NCI-H187 (cell line): ENCODE measurements around the gene SESN1.

Experiments
- DNase-seq, 2 experiments: peaks; one replicate each; lab custom pipeline; 2025; lab: John Stamatoyannopoulos, UW

Gene SESN1

DNA sequence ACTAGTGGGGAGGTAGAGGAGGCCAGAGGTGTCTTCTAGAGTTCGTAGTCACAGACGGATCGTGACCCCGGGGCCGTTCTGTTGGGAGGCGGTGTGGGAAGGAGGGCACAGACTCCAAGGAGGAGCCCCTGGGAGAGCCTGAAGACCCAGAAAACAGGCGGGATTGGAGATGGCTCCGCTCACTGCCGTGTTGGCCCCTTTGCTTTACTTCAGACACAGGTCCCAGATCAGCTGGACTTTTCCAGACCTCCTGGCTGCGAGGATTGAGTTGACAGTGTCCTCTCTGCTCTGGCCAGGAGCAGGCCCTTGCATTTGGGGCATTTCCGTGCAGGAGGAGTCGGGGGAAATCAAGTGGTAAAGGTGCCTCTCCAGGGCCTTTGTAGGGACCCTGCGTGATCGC is 133.6 kb downstream of the SESN1 start:
- DNase-seq = no peak

DNA sequence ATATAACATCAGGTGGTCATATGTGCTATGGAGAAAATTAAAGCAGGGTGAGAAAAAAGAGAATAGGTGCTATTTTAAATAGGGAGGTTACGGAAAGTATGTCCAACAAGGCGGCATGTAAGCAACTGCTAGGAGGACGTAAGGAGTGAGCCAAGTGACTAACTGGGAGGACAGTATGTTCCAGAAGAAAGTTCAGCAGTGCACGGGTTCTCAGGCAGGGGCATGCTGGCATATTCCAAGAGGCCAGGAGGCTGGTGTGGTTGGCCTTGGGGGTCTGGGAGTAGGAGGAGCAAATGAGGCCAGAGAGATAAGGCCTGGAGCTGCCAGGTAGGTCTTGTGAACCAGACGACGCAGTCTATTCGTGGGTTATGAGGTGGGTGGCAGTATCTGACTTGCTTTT is 134.0 kb downstream of the SESN1 start:
- DNase-seq = no peak

DNA sequence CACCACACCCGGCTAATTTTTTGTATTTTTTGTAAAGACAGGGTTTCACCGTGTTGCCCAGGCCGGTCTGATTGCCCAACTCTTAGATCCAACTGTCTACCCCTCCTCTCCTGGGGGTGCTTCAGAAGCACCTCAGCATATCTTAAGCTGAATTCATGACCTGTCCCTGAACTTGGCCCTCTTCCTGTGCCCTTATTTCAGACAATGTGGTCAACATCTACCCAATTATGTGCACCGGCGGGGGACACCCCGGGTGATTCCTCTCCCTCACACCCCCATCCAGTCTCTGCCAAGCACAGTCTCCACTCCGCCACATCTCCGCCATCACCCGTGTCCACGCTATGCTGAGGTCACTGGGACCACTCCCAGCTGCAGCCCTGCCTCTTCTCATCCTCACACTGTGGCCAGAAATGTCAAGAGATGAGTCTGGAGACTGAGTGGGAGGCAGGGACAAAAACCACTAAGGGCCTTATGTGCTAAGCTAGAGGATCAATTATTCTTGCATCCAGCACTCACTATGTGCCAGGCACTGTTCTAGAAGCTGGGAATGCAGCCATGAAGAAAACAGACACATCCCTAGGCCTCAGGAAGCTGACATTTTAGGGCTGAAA is 134.6 kb downstream of the SESN1 start:
- no peak for DNase-seq

DNA sequence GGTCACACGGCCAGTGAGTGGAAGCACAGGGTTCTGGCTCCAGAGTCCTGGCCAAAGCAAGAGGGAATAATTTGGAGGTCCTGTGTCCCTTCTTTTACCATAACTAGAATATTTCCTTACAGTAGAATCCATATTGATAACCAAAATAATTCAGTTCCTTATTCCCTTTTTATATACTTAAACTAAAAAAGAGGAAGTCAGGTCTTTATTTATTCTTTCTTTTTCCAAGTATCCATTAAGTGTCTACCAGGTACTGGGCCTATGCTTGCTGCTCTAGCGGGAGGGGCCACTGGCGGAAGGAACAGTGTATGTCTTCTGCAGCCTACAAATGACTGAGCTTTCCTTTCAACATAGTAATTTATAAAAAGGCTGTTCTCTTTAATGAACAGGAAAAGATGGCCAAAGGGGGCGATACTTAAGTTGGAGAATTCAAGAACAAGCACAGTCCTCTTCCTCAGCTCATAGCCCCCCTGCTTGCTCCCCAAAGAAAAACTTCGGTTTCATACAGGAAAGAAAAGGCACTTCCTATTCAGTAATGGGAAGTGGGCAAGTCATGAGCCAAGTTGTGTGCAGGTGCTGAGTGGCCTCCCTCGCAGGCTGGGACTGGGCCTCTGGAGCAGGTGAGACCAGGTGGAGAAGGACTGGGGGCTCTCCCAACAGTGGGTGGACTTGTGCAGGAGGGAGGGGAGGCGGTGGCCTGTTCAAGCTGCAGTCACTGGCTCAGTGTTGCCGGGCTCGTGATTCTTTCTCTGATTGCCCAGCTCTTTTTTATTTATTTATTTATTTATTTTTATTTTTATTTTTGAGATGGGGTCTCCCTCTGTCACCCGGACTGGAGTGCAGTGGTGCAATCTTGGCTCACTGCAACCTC is 135.5 kb downstream of the SESN1 start:
- no peak for DNase-seq

DNA sequence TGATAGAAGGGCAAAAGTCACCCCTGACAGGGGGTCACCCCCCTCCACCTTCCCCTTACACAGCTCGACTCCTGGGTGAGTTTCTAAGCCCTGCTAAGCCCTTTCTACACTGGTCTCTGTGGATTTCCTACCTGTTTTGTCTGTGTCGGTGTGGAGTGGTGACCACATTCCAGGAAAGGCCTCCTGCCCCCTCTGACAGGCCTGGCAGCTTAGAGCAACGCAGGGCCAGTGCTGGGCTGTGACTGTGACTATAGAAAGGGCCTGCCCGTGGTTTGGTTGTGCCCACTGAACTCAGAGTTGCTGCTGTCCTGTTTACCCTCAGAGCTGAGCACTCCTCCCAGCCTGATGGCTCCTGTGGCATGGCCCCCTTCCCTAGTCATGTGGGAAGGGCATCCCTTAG is 137.4 kb downstream of the SESN1 start:
- no peak for DNase-seq

DNA sequence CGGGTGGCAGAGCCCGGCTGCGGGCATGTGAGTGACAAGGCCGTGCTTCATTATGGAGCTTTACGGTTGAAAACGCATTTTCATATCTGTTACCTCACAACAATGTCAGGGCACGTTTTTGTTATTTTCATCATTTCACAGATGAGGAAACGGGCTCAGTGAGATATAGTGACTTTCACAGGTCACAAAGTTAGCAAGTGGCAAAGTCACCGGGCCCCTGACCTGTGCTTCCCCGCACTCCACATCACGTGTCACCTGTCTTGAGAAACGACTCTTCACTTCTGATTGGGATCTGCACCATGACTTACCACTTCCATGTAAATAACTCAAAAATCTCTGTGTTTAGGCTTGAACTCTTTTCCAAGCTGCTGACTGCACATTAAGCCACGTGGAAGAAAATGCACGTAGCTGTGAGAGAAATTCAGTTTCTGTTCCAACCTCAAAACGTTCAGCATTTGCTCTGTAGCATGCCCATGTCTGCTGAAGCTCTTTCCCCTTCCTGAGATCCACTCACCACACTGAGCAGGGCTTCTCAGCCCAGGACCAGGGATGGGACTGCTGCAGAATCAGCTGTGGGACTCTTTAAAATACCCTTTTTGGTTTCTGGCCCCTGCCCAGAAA is 139.2 kb downstream of the SESN1 start:
- DNase-seq = no peak

DNA sequence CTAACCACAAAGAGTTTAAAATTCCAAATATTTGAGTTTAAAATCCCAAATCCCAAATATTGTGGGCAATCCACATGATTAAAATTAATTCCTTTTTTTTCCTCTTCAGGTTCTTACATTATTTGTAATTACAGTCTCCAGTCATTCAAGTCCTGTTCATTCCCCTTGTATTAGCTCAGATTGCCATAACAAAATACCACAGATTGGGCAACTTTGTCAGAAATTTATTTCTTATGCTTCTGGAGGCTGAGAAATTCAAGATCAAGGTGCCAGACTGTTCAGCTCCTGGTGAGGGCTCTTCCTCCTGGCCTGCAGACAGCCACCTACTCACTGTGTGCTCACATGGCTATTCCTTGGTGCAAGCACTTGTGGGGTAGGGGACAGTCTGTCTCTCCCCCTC is 141.0 kb downstream of the SESN1 start:
- no peak for DNase-seq

DNA sequence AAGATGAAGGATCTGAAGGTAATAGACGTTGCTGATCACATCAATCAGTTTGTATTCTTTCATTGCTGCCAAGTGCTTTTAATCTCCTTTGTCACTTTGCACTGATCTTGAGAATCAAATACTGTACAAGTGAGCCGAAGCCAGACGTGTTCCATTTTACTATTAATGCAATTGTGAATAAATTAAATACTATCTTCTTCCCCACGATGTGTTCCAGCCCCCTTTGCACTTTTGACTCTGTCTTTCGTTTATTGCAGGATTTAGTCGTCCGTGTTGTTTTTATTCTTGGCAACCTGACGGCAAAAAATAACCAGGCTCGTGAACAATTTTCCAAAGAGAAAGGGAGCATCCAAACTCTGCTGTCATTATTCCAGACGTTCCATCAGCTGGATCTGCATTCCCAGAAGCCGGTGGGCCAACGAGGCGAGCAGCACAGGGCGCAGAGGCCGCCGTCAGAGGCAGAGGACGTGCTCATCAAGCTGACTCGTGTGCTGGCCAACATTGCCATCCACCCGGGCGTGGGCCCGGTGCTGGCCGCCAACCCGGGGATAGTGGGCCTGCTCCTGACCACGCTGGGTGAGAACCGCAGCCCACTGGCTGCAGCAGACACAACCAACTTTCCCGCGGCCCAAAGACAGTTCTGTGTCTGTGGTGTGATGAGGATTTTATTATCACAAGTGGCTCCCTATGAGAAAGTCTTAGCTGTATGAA is 141.7 kb downstream of the SESN1 start:
- DNase-seq = no peak

DNA sequence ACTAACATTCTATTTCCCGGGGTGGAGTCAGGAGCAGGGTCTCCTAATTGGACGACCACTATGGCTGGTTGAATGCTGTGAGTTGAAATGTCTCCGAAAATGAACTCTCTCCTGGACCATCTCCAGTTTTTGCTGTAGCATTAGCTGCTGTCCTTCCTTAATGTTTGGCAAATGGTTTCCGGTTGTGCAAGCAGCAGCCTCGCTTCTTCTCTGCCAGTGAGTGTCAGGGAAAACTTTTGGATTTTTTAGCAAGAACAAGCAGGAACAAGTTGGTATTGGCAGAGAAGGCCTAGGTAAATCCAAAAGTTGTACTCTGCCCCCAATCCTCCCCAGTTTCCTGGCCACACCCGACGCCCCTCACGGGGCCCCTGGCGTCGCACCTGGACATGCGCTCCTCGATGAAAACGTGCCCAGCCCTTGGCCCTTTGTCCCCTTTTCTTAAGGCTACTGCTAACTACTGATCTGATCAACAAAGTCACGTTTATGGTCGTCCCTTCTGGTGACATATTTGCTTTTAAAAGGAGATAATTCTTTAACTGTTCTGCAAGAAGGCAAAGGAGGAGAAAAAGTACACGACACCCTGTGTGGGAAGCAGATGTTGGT is 143.2 kb downstream of the SESN1 start:
- no peak for DNase-seq

DNA sequence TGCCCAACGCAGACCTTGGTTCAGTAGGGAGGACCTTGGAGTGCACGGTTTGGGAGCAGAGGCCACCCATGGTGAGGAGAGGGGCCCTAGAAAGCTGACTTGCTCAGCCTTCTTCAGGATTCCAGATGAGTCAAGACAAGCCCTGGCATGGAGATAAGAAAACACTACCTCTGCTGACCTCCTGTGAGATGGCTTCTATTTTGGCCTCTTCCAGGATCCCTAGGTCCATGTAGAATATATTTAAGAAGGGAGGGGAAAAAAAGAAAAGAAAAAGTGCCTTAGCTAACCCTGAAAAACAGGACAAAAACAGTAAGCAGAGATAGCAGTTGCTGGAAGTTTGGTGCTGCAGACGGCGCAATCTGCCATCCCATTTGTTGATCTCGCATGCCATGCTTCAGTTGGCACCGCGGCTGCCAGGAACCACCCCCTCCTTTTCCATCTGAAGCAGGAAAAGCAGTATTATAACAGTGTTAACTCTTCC is 146.4 kb downstream of the SESN1 start:
- no peak for DNase-seq

DNA sequence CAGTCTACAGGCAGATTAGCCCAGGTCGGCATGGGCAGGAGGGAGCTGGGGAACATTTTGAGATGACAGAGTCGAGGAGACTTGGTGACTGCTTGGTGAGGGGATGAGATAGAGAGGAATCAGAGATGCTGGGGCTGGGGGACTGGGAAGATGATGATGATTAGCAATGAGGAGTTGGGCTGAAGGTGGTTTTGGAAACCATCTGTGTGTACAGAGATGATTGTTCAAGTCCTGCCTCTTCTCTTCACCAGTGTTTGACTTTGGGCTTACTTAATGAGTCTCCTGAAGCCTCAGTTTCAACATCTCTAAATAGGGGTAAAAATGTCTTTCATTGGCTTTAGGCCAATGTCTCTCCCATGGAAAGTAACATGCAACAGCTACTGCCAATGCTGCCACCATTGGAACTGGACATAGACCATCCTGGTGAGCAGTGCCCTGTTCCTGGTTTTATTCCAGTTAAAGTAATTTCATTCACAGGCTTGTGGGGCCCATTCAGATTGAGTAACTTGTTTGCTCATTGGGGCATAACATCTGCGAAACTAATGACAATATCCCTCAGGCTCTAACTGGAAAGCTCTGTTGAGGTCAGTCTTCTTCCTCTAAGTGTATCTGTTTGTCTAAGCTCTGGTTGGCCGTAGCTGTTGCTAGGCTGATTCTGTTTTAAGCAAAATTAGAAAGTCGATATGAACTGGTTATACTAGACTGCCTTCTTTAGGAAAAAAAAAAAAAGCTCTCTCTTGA is 147.4 kb downstream of the SESN1 start:
- no peak for DNase-seq

DNA sequence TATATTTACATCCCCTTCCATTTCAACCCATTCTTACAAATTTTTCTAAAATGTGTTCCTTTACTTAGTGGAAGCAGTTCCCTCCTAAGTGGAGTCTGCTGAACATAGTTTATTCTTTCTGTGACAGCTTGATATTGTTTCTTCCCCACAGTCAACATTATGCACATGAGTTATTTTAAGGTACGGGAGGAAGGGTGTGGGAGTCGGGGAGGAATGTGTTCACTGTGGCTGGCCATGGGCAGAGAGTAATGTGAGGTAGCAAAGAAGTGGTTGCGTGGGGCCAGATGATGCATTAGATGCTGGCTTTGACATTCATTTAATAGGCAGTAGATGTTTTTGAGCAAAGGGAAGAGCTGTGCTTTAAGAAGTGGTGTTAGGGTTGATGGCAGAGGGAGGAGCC is 148.0 kb downstream of the SESN1 start:
- no peak for DNase-seq

DNA sequence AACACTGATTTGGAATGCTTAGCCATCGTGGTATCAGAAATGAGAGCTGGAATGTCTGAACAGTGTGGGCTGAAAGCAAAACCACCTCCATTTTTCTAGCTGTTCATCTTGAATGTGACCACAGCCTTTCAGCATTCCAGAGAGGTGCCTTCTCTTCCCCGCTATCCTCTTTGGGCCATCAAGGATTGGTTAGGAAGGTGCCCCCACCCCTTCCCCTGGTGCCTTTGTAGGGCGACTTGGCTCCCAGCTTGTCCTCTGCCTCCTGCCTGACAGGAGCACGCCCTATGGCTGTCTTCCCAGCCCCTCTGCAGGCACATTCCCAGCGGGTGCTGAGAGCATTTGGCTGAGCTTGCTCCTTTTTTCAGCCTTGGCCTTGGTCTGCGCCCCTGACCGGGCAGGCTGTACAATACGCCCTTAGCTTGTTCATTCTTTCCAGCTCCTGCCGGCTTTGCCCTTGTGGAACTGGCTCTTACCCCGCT is 148.9 kb downstream of the SESN1 start:
- no peak for DNase-seq

DNA sequence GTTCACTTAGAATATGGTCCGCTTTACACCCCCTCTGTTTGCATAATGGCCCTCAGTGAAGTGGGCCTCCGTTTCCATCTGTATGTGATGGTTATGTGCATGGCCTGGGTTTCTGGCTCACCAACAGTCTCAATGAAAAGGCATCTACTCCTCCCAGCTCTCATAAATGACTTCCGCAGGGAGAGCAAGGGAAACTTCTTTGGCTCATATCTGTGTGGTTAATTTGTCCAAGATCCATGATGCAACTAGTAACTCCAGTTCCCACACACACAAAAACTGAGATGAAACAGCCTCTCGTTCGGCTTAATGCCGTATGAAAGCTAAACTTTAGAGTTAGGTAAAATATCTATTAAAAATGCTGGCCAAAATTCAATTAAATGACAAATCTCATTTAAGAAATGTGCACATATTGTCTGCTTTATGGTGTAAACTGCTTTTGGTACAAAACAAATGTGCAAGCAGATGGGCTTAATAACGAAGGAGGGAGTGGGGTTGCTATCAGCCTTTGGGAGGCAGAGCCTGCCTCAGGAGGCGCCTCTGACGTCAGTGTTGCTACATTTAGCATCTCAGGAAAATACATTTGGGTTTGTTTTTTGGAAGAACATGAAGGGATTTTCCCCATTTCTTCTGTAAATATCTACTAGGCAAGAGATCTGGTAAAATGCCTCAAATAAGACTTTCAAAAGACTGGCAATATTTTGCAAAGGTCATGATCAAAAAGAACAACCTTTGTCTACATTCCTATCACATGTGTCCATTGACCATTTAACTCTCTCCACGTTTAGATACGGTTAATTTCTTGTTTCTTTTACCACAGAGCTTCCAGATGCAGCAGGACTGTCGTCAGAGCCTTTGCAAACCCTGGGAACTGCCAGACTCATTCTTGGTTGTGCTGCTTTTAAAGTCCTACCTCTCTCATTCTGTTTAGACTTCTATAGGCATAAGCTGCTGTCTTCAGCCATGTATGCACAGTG is 149.7 kb downstream of the SESN1 start:
- no peak for DNase-seq

DNA sequence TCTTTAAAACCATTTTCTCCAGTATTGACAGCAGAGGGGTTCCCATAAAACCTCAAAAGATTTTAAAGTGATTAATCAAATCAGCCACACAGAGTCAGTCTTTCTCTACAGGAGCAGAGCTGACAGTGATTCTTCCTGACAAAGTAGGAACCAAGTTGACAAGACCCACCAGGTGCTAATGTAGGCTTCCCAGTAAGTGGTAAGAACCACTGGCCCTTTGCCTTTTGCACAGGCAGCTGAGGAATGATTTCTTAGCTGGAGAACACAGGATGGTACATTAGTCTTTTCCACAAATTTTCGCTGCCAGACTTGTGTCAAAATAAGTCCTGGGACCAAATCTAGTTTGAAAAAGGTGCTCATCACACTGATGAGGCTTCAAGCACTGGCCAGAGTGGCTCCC is 150.6 kb downstream of the SESN1 start:
- no peak for DNase-seq

DNA sequence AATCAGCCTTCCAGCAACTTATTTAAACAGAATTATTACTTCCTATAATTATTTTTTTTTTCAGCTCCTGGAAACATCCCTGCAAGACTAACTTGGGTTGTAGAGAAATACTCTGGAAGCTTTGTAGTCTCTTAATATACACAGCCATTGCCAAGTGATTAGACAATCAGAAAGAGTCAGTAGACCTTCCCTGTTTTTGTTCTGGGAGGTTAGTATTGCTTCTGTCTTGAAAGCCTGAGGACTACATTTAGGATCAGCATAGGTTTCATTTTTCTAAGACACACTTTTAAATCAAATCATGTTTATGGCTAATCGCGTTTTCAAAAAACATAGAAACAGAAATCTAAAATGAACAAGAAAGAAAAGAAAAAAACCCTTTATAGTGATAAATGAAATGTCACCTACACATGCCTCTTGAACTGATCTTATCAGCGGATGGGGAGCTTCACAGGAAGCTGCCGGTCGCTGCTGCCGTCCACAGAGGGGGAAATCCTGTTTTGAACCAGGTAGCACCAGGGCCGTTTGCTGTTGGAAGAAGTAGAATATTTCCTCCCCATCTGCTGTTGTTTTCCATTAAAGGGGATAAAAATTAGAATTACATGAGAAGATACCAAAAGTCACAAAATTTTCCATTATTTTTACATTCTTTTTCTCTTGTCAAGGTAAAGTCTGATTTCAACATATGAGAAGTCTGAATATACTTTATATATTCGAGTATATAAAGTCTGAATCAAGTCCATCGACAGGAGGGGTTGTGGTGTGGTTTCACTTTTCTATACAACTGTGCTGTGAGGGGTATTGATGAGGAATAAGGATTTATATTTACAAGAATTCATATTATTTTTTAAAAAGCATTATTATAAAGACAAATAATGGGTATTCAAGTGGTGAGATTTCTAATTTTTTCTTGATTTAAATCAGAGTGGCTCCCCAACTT is 151.8 kb downstream of the SESN1 start:
- no peak for DNase-seq

DNA sequence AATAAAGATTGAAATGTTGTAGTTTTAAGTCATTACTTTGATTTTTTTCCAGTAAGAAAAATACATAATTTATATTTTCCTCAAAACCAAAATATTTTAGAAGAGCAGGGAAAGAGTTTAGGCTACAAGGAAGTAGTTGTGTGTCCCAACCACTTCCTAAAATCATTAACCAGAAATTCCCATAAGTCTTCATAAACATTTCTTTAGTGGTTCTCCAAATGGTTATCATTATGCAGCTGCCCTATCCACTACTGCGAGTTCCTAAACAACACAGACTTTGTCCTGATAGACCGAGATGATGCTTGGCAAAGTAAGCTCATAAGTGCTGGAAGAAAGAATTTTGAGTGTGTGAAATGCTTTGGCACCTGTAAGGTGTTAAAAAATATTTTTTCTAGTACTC is 152.8 kb downstream of the SESN1 start:
- no peak for DNase-seq

DNA sequence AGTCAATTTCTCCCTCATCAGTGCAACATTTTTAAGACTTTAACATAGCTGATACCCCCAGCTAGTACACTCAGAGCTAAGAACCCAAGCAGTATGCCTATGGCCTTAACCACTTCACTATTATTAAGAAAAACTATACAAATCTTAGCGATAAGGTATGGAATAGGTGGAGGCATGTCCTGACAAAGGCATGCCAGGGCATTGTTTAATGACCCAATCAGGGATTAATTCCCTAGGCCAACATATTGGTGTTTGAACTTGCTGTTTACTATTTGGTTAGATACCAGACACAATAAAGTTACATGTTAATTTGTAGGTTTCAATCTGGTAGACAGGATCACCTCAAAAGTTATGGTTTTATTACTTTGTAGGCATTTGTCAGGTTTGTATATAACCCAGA is 153.4 kb downstream of the SESN1 start:
- no peak for DNase-seq

DNA sequence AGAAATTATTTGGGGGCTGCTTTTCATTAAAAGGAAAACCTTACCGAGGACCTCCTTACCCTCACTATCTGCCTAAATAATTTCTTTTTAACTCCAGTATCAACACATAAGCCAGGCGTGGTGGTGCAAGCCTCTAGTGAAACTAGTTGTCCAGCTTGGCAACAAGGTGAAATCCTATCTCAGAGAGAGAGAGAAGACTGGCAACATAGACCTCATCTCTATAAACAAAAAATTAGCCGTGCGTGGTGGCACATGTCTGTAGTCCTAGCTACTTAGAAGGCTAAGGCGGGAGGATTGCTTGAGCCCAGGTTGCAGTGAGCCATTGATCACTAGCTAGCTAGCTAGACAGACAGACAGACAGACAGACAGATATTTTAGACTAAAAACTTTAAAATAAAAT is 153.9 kb downstream of the SESN1 start:
- DNase-seq = no peak
